Kidney epithelial cell (primary cell): ENCODE results near the gene CLDN8. TPM values are rescaled to one million over a fixed set of nuclear protein-coding genes. Genes with fewer than 3 reads are reported as not detected.
A peak's percentile ranks its signal among the peaks of the same experiment; 100 is the strongest.

ENCODE experiments used
- DNase-seq: peaks from one replicate; pipeline ENCODE4 v3.0.0-alpha.2; 2010; ENCODE audit warnings: low read depth
- H3K27me3 ChIP-seq: 2 replicates; pipeline ENCODE4 v1.6.0; 2011; ENCODE audit warnings: low read length; ENCODE audit not compliant: control insufficient read depth, insufficient read depth
- H3K36me3 ChIP-seq: 2 replicates; pipeline ENCODE4 v1.5.1; 2011; ENCODE audit warnings: low read length; ENCODE audit not compliant: control insufficient read depth, insufficient read depth
- H3K4me3 ChIP-seq: 2 replicates; pipeline ENCODE4 v1.5.1; 2011; ENCODE audit warnings: low read depth, mild to moderate bottlenecking, control low read depth, low read length
- CTCF ChIP-seq: IDR thresholded peaks from 2 replicates; pipeline ENCODE4 v1.5.1; 2011; ENCODE audit warnings: mild to moderate bottlenecking, moderate library complexity, low read length, control low read depth, inconsistent platforms; ENCODE audit not compliant: insufficient read depth, poor library complexity, severe bottlenecking
- total RNA-seq: library from RNA; depleted of rRNA; stranded (reverse); fragments of >200 nt; gene quantifications from 2 replicates; pipeline ENCODE4 v1.2.3, GENCODE V29; 2015

The CLDN8 gene
- total RNA-seq, 1 donor from 2014 or later = not detected

- H3K36me3 ChIP-seq = no peaks in the 10 kb centered on the region
- no peaks in the 10 kb centered on the region for H3K27me3 ChIP-seq
- TF ChIP-seq CTCF = no peak
- DNase-seq = no peak
- no peak overlapping the region for H3K4me3 ChIP-seq
Observed at GRCh38 chr21:30200000-30200399, 15.9 kb downstream of the CLDN8 start.

- H3K36me3 ChIP-seq = no peaks in the 10 kb centered on the region
- peak; percentile 65 for TF ChIP-seq CTCF
- no peaks in the 10 kb centered on the region for H3K27me3 ChIP-seq
- DNase-seq = peak; percentile 7
- no peak overlapping the region for H3K4me3 ChIP-seq
Observed at GRCh38 chr21:30194701-30195299, 21.1 kb downstream of the CLDN8 start.

GRCh38 chr21:30193201-30193600 lies 22.7 kb downstream of the CLDN8 start:
- Histone ChIP-seq H3K4me3 (no peak overlapping the region), H3K27me3 (no peaks in the 10 kb centered on the region), H3K36me3 (no peaks in the 10 kb centered on the region)
- TF ChIP-seq CTCF = no peak
- DNase-seq = no peak

- no peak for DNase-seq
Observed at GRCh38 chr21:30190554-30190953, 25.3 kb downstream of the CLDN8 start.

GRCh38 chr21:30189773-30190172 lies 26.1 kb downstream of the CLDN8 start:
- H3K4me3 ChIP-seq = no peak overlapping the region
- no peaks in the 10 kb centered on the region for H3K36me3 ChIP-seq
- DNase-seq = no peak
- H3K27me3 ChIP-seq = no peaks in the 10 kb centered on the region
- no peak for TF ChIP-seq CTCF

More at GRCh38 chr21:30190554-30190953, 25.3 kb downstream of the CLDN8 start:
- Histone ChIP-seq H3K27me3 (no peaks in the 10 kb centered on the region), H3K4me3 (no peak overlapping the region), H3K36me3 (no peaks in the 10 kb centered on the region)
- no peak for TF ChIP-seq CTCF

- Histone ChIP-seq H3K27me3 (no peaks in the 10 kb centered on the region), H3K4me3 (no peak overlapping the region), H3K36me3 (no peaks in the 10 kb centered on the region)
- no peak for DNase-seq
- TF ChIP-seq CTCF = no peak
Observed at GRCh38 chr21:30186242-30186641, 29.7 kb downstream of the CLDN8 start.
